Activated CD4-positive, alpha-beta T cell treated with anti-CD3 and anti-CD28 coated beads, Interleukin-2, amount 10 ng/mL, durations not matched to agents 24 days and 14 days (primary cell): ENCODE measurements around the gene COIL. TPM values are rescaled to one million over a fixed set of nuclear protein-coding genes. Genes with fewer than 3 reads are reported as not detected.

Source experiments
- DNase-seq: peaks from one replicate; pipeline ENCODE4 v3.0.0; 2022
- H3K27ac Mint-ChIP-seq: one replicate; pipeline ENCODE4 v1.8.0; 2022; ENCODE audit warnings: mild to moderate bottlenecking, mixed read lengths
- H3K27me3 Mint-ChIP-seq: one replicate; pipeline ENCODE4 v1.8.0; 2022; ENCODE audit warnings: mixed read lengths
- H3K36me3 Mint-ChIP-seq: one replicate; pipeline ENCODE4 v1.8.0; 2022; ENCODE audit warnings: low read depth, mild to moderate bottlenecking, mixed read lengths
- H3K4me1 Mint-ChIP-seq: one replicate; pipeline ENCODE4 v1.8.0; 2021; ENCODE audit warnings: mixed read lengths
- H3K4me3 Mint-ChIP-seq: one replicate; pipeline ENCODE4 v1.8.0; 2022; ENCODE audit warnings: mild to moderate bottlenecking, moderate library complexity, mixed read lengths
- H3K9me3 Mint-ChIP-seq: one replicate; pipeline ENCODE4 v1.8.0; 2021; ENCODE audit warnings: mixed read lengths
- intact Hi-C: fragments of 100-400 bp; cut with micrococcal nuclease; formaldehyde crosslinking; loops from one replicate; pipeline ENCODE4 v1.15.1; 2023
- total RNA-seq: library from RNA; stranded (reverse); gene quantifications from 2 replicates; pipeline ENCODE4 v1.2.3, GENCODE V29; 2022

Gene COIL
- total RNA-seq, 1 donor from 2014 or later: 23.3 TPM

GRCh38 chr17:56935461-56935860 is 25.4 kb downstream of the COIL start:
- peaks cover 48% of the 10 kb centered on the region for H3K36me3 Mint-ChIP-seq
- H3K27ac Mint-ChIP-seq: no peak overlapping the region
- H3K27me3 Mint-ChIP-seq: no peaks in the 10 kb centered on the region
- intact Hi-C loops: no loop called here
- no peak for DNase-seq
- H3K4me1 Mint-ChIP-seq: peaks cover 21% of the 10 kb centered on the region
- H3K4me3 Mint-ChIP-seq: no peak overlapping the region
- H3K9me3 Mint-ChIP-seq: peaks cover 4% of the 10 kb centered on the region

DNA sequence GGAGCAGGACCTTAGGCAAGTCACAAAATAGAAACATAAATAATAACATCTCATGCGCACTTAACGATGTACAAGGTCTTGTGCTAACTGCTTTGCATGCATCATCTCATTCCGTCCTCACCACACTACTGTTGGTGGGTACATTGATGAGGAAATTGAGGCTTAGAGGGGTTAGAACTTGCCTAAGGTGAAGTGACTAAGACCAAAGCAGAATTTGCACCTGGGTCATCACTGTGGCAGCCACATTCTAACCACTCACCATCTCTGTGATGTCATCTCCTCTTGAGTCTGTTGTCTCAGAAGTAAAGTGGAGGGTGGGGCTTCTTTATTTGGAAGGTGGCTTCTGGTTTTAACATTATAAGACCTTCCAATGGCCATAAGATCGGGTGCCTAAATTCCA is 26.6 kb downstream of the COIL start:
- no peaks in the 10 kb centered on the region for H3K27me3 Mint-ChIP-seq
- H3K4me3 Mint-ChIP-seq: no peak overlapping the region
- peaks cover 43% of the 10 kb centered on the region for H3K36me3 Mint-ChIP-seq
- DNase-seq: no peak
- intact Hi-C loops: no loop called here
- peaks cover 4% of the 10 kb centered on the region for H3K9me3 Mint-ChIP-seq
- H3K27ac Mint-ChIP-seq: no peak overlapping the region
- H3K4me1 Mint-ChIP-seq: peaks cover 21% of the 10 kb centered on the region

GRCh38 chr17:56933868-56934267 is 27.0 kb downstream of the COIL start:
- DNase-seq: no peak
- Mint-ChIP-seq H3K27ac (no peak overlapping the region), H3K9me3 (peaks cover 4% of the 10 kb centered on the region), H3K36me3 (peaks cover 40% of the 10 kb centered on the region), H3K4me3 (no peak overlapping the region), H3K27me3 (no peaks in the 10 kb centered on the region), H3K4me1 (peaks cover 21% of the 10 kb centered on the region)
- intact Hi-C loops: no loop called here

GRCh38 chr17:56933151-56933745 is 27.6 kb downstream of the COIL start:
- Mint-ChIP-seq H3K27me3 (no peaks in the 10 kb centered on the region), H3K4me3 (no peak overlapping the region), H3K36me3 (peaks cover 34% of the 10 kb centered on the region), H3K9me3 (peaks cover 4% of the 10 kb centered on the region), H3K27ac (no peak overlapping the region), H3K4me1 (peaks cover 15% of the 10 kb centered on the region)
- DNase-seq: no peak
- intact Hi-C loops: no loop called here

- peaks cover 21% of the 10 kb centered on the region for H3K36me3 Mint-ChIP-seq
- peaks cover 4% of the 10 kb centered on the region for H3K4me1 Mint-ChIP-seq
- no peaks in the 10 kb centered on the region for H3K27me3 Mint-ChIP-seq
- DNase-seq: no peak
- H3K27ac Mint-ChIP-seq: no peak overlapping the region
- peaks cover 7% of the 10 kb centered on the region for H3K9me3 Mint-ChIP-seq
- no peak overlapping the region for H3K4me3 Mint-ChIP-seq
- intact Hi-C loops: no loop called here
These were observed 30.0 kb downstream of the COIL start for GRCh38 chr17:56930739-56931337.

- Mint-ChIP-seq H3K27me3 (peaks cover 1% of the 10 kb centered on the region), H3K36me3 (peaks cover 18% of the 10 kb centered on the region), H3K27ac (no peak overlapping the region), H3K9me3 (peaks cover 8% of the 10 kb centered on the region), H3K4me1 (peaks cover 2% of the 10 kb centered on the region), H3K4me3 (no peak overlapping the region)
- intact Hi-C loops: no loop called here
- no peak for DNase-seq
These were observed 31.4 kb downstream of the COIL start for GRCh38 chr17:56929362-56929969.

DNA sequence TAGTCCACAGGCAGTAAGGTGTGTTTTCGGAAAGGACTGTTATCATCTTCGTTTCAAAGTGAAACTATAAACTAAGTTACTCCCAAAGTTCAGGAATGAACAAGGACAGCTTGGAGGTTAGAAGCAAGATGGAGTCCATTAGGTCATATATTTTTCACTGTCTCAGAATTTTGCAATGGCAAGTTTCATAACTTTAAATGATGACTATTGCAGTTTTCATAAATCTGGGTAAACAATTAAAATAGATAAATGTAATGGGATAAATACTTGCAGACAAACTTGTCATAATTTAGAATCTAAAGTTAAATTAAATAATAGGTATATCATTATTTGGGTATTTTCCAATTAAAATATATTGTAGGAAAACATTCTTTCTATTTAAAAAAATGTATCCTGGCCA is 32.3 kb downstream of the COIL start:
- intact Hi-C loops: no loop called here
- no peak for DNase-seq
- Mint-ChIP-seq H3K9me3 (peaks cover 8% of the 10 kb centered on the region), H3K27me3 (peaks cover 1% of the 10 kb centered on the region), H3K27ac (no peak overlapping the region), H3K4me1 (no peaks in the 10 kb centered on the region), H3K36me3 (peaks cover 10% of the 10 kb centered on the region), H3K4me3 (no peak overlapping the region)

- peaks cover 1% of the 10 kb centered on the region for H3K27me3 Mint-ChIP-seq
- DNase-seq: no peak
- peaks cover 6% of the 10 kb centered on the region for H3K36me3 Mint-ChIP-seq
- H3K4me3 Mint-ChIP-seq: no peak overlapping the region
- peaks cover 3% of the 10 kb centered on the region for H3K9me3 Mint-ChIP-seq
- intact Hi-C loops: no loop called here
- H3K4me1 Mint-ChIP-seq: no peaks in the 10 kb centered on the region
- H3K27ac Mint-ChIP-seq: no peak overlapping the region
These were observed 34.1 kb downstream of the COIL start for GRCh38 chr17:56926704-56927103.

GRCh38 chr17:56926270-56926669 is 34.6 kb downstream of the COIL start:
- H3K4me1 Mint-ChIP-seq: no peaks in the 10 kb centered on the region
- intact Hi-C loops: no loop called here
- no peak for DNase-seq
- H3K36me3 Mint-ChIP-seq: peaks cover 5% of the 10 kb centered on the region
- peaks cover 3% of the 10 kb centered on the region for H3K9me3 Mint-ChIP-seq
- H3K27me3 Mint-ChIP-seq: peaks cover 1% of the 10 kb centered on the region
- H3K27ac Mint-ChIP-seq: no peak overlapping the region
- H3K4me3 Mint-ChIP-seq: no peak overlapping the region

- Mint-ChIP-seq H3K27ac (no peak overlapping the region), H3K36me3 (no peaks in the 10 kb centered on the region), H3K4me3 (no peak overlapping the region), H3K27me3 (peaks cover 1% of the 10 kb centered on the region), H3K4me1 (no peaks in the 10 kb centered on the region), H3K9me3 (peaks cover 3% of the 10 kb centered on the region)
- intact Hi-C loops: no loop called here
- DNase-seq: no peak
These were observed 35.8 kb downstream of the COIL start for GRCh38 chr17:56925088-56925487.

DNA sequence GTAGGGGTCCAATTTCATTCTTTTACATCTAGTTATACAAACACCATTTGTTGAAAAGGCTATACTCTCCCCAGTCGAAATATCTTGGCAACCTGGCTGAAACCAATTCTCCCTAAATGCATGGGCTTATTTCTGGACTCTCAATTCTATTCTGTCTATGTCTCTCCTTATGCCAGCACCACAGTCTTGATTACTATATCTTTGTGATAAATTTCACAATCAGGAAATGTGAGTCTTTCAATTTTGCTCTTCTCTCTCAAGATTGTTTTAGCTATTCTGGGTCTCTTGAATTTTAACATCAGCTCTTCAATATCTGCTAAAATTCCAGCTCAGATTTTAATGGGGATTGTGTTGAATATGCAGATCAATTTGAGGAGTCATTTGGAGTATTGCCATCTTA is 41.1 kb downstream of the COIL start:
- no peak overlapping the region for H3K27ac Mint-ChIP-seq
- no peaks in the 10 kb centered on the region for H3K27me3 Mint-ChIP-seq
- intact Hi-C loops: no loop called here
- H3K4me3 Mint-ChIP-seq: no peak overlapping the region
- H3K9me3 Mint-ChIP-seq: peaks cover 4% of the 10 kb centered on the region
- DNase-seq: no peak
- H3K4me1 Mint-ChIP-seq: peaks cover 25% of the 10 kb centered on the region
- H3K36me3 Mint-ChIP-seq: peaks cover 4% of the 10 kb centered on the region

- Mint-ChIP-seq H3K27ac (peak overlapping the region; percentile 52), H3K9me3 (peaks cover 4% of the 10 kb centered on the region), H3K4me3 (no peak overlapping the region), H3K27me3 (no peaks in the 10 kb centered on the region), H3K4me1 (peaks cover 28% of the 10 kb centered on the region), H3K36me3 (peaks cover 4% of the 10 kb centered on the region)
- intact Hi-C loops: no loop called here
- DNase-seq: no peak
These were observed 41.9 kb downstream of the COIL start for GRCh38 chr17:56918916-56919315.

DNA sequence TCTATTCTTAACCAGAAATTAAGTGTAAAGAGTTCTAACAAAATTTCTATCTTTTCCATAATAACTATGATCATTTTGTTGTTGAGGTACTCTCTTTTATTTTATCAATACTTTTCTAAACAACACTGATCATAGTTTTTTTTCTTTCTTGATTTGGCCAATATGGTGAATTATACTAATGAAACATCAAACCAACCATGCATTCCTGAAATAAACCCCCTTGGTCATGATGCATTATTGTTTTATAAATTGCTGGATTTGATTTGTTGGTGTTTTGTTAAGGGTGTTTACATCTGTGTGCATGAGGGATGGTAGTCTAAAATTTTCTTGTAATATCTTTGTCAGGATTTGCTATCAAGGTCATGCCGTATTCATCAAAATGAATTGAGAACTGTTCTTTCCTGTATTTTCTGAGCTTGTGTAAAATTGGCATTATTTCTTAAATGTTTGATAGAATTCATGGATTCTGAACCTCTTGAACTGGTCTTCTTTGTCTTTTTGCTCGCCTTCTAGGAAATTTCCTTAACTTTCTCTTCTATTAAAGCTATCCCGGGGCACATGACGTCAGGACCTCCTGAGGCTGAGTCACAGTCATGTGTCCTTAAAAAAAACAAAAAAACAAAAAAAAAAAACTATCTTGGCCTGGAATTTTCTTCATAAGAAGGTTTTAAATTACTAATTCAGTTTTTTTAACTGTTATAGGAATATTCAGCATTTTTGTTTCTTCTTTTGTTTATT is 43.1 kb downstream of the COIL start:
- peaks cover 7% of the 10 kb centered on the region for H3K36me3 Mint-ChIP-seq
- H3K4me1 Mint-ChIP-seq: peaks cover 28% of the 10 kb centered on the region
- no peak for DNase-seq
- H3K4me3 Mint-ChIP-seq: no peak overlapping the region
- H3K27ac Mint-ChIP-seq: peak overlapping the region; percentile 59
- intact Hi-C loops: no loop called here
- H3K9me3 Mint-ChIP-seq: peaks cover 4% of the 10 kb centered on the region
- H3K27me3 Mint-ChIP-seq: no peaks in the 10 kb centered on the region
